K562 (cell line): ENCODE measurements around the gene ALDOC. TPM values are rescaled to one million over a fixed set of nuclear protein-coding genes. Genes with fewer than 3 reads are reported as not detected.

Experiments
- ATAC-seq: fragments of 200-7000 bp; cut with Tn5 transposase; 3 replicates; pipeline ENCODE4 v1.9.1; 2020; ENCODE audit warnings: moderate library complexity
- BruUV-seq: library from RNA; stranded (reverse); fragments of 400-500 nt; replicated peaks from 2 replicates; lab custom pipeline; 2021; lab: Mats Ljungman, UMichigan
- CTCF ChIA-PET: fragments of 300-600 bp; formaldehyde crosslinking; extraction: SDS; loops from one replicate; lab custom pipeline; 2021; ENCODE audit warnings: low intra/inter-chr PET ratio; lab: Yijun Ruan, JAX
- POLR2A ChIA-PET: fragments of 300-600, 350-650 bp; sonication (Branson Sonifier 250); formaldehyde crosslinking; extraction: SDS; loops from one replicate; lab custom pipeline; 2021; ENCODE audit warnings: antibody characterized with exemption, inconsistent platforms; lab: Yijun Ruan, JAX
- DNase-seq, 4 experiments: peaks; one replicate each; pipeline versions ENCODE4 v3.0.0 to v3.0.0-alpha.2; 2011 to 2018; ENCODE audit warnings: low spot score in 3 of 4, mixed read lengths in 3 of 4; ENCODE audit errors: extremely low read depth in 1 of 4
- FAIRE-seq: peaks from 2 replicates; lab custom pipeline; 2011; peaks lifted over from hg19 to GRCh38; lab: Jason Lieb, UNC
- H2AFZ ChIP-seq: 2 replicates; pipeline ENCODE4 v1.6.0; 2011; ENCODE audit warnings: low read depth, low read length, control low read depth, inconsistent platforms
- H3K27ac ChIP-seq: fragments of 200-600 bp; 3 replicates; pipeline ENCODE4 v1.8.0; 2011; ENCODE audit warnings: low read depth, mild to moderate bottlenecking, control low read depth, inconsistent platforms, low read length, moderate library complexity, mixed read lengths; ENCODE audit errors: extremely low read depth
- H3K27me3 ChIP-seq, 2 experiments: fragments of 300-600 bp in 1 of 2; 2 replicates in 1 of 2; 3 replicates in 1 of 2; pipeline versions ENCODE4 v1.6.0 to v1.8.0; 2011; ENCODE audit warnings: inconsistent platforms in 2 of 2, low read length in 2 of 2, mild to moderate bottlenecking in 1 of 2, mixed read lengths in 1 of 2, moderate library complexity in 1 of 2; ENCODE audit not compliant: control insufficient read depth in 2 of 2, insufficient read depth in 2 of 2
- H3K36me3 ChIP-seq: fragments of 300-600 bp; 3 replicates; pipeline ENCODE4 v1.8.0; 2011; ENCODE audit warnings: mild to moderate bottlenecking, low read length, inconsistent platforms; ENCODE audit not compliant: control insufficient read depth, insufficient read depth
- H3K4me1 ChIP-seq, 2 experiments: fragments of 200-600 bp in 1 of 2; replicated peaks in 1 of 2; 2 replicates in 1 of 2; 3 replicates in 1 of 2; pipeline versions ENCODE4 v1.5.1 to v1.8.0; 2011; ENCODE audit warnings: inconsistent platforms in 2 of 2, low read length in 2 of 2, mild to moderate bottlenecking in 1 of 2, mixed read lengths in 1 of 2, moderate library complexity in 1 of 2; ENCODE audit not compliant: control insufficient read depth in 2 of 2, insufficient read depth in 2 of 2
- H3K4me2 ChIP-seq: 2 replicates; pipeline ENCODE4 v1.6.1; 2011; ENCODE audit warnings: low read length, control low read depth, inconsistent platforms, mixed read lengths; ENCODE audit not compliant: insufficient read depth
- H3K4me3 ChIP-seq: fragments of 200-600 bp; sonication (generic), shearing (Covaris generic); 2 replicates; pipeline ENCODE4 v1.5.1; 2016; ENCODE audit warnings: control low read depth, inconsistent platforms
- H3K79me2 ChIP-seq: fragments of 200-600 bp; 3 replicates; pipeline ENCODE4 v1.8.0; 2011; ENCODE audit warnings: low read length, inconsistent platforms; ENCODE audit not compliant: control insufficient read depth, insufficient read depth
- H3K9ac ChIP-seq, 2 experiments: 2 replicates each; pipeline versions ENCODE4 v1.6.0 to v1.6.1; 2011; ENCODE audit warnings: low read depth in 2 of 2, low read length in 2 of 2, control low read depth in 1 of 2, inconsistent platforms in 1 of 2, mild to moderate bottlenecking in 1 of 2, mixed read lengths in 1 of 2; ENCODE audit not compliant: insufficient read depth in 1 of 2
- H3K9me1 ChIP-seq: one replicate; pipeline ENCODE4 v1.6.0; 2011; ENCODE audit warnings: inconsistent platforms, mild to moderate bottlenecking, low read length, moderate library complexity; ENCODE audit not compliant: control insufficient read depth, insufficient read depth
- H3K9me3 ChIP-seq: replicated peaks from 2 replicates; pipeline ENCODE4 v1.5.1; 2011; ENCODE audit warnings: low read depth, low read length, inconsistent platforms; ENCODE audit not compliant: control insufficient read depth, insufficient read depth
- H4K20me1 ChIP-seq: replicated peaks from 2 replicates; pipeline ENCODE4 v1.6.1; 2011; ENCODE audit warnings: low read length, inconsistent platforms, mixed read lengths; ENCODE audit not compliant: control insufficient read depth, insufficient read depth
- ARHGAP35 ChIP-seq: fragments of 450-650 bp; IDR thresholded peaks from 2 replicates; pipeline ENCODE4 v1.6.1; 2018; ENCODE audit not compliant: partially characterized antibody
- CTCF ChIP-seq, 3 experiments: IDR thresholded peaks in 2 of 3; conservative IDR thresholded peaks in 1 of 3; 2 replicates each; pipeline ENCODE4 v1.5.1; 2011 to 2012; ENCODE audit warnings: low read length in 3 of 3, mild to moderate bottlenecking in 3 of 3, control low read depth in 2 of 3, improper control_type of control experiment in 1 of 3, inconsistent platforms in 1 of 3, low read depth in 1 of 3, mixed read lengths in 1 of 3, moderate library complexity in 1 of 3; ENCODE audit not compliant: insufficient read depth in 2 of 3
- GTF3C2 ChIP-seq: IDR thresholded peaks from 3 replicates; pipeline ENCODE4 v1.6.1; 2011; ENCODE audit warnings: borderline replicate concordance, mild to moderate bottlenecking, moderate library complexity; ENCODE audit not compliant: insufficient read length; ENCODE audit errors: extremely low read depth
- HMBOX1 ChIP-seq: sonication (generic); IDR thresholded peaks from 2 replicates; pipeline ENCODE4 v1.6.1; 2016
- PATZ1 ChIP-seq: fragments of 250-450 bp; sonication (Bioruptor Pico); IDR thresholded peaks from 2 replicates; pipeline ENCODE4 v1.5.0; 2020; ENCODE audit warnings: mild to moderate bottlenecking, borderline replicate concordance
- PCBP1 ChIP-seq: fragments of 200-400 bp; formaldehyde crosslinking; IDR thresholded peaks from 2 replicates; pipeline ENCODE4 v1.6.1; 2018; ENCODE audit warnings: mild to moderate bottlenecking, low read depth, low read length; ENCODE audit not compliant: poor library complexity, severe bottlenecking
- PTRF ChIP-seq: fragments of 450-650 bp; IDR thresholded peaks from 2 replicates; pipeline ENCODE4 v1.6.1; 2016; ENCODE audit warnings: mild to moderate bottlenecking, missing genetic modification characterization, missing compliant biosample characterization
- SMC3 ChIP-seq: conservative IDR thresholded peaks from 2 replicates; pipeline ENCODE4 v1.6.1; 2011; ENCODE audit warnings: low read depth, low read length, improper control_type of control experiment; ENCODE audit not compliant: insufficient read depth
- SRSF9 ChIP-seq: fragments of 200-400 bp; formaldehyde crosslinking; IDR thresholded peaks from 2 replicates; pipeline ENCODE4 v1.6.1; 2017; ENCODE audit warnings: low read depth, low read length, borderline replicate concordance
- ZBTB34 ChIP-seq: fragments of 250-450 bp; sonication (Bioruptor Pico); IDR thresholded peaks from 2 replicates; pipeline ENCODE4 v1.8.0; 2021; ENCODE audit warnings: mild to moderate bottlenecking, moderate library complexity
- WGBS: fragments of 100-300 bp; shearing (Covaris generic); methylation state at CpG from one replicate; pipeline ENCODE4 v1.1.6; 2016; ENCODE audit warnings: low coverage, mixed read lengths; ENCODE audit not compliant: insufficient coverage; ENCODE audit errors: missing lambda C conversion rate; 5-methylcytosine and 5-hydroxymethylcytosine counted together
- in situ Hi-C: fragments of 300-500 bp; cut with MboI; formaldehyde crosslinking; loops from 4 replicates; pipeline ENCODE4 v1.15.0; 2018; ENCODE audit warnings: inconsistent platforms, mixed read lengths
- intact Hi-C: fragments of 100-400 bp; cut with micrococcal nuclease; formaldehyde crosslinking; loops from 2 replicates; pipeline ENCODE4 v1.14.2; 2022
- polyA plus RNA-seq, 8 experiments: library from polyadenylated mRNA; depleted of rRNA in 4 of 8; stranded (reverse) in 5 of 8; unstranded in 3 of 8; fragments of >200 nt; fragmentation: Nextera tagmentation in 2 of 8; fragmentation: Illumina TruSeq in 1 of 8; extraction: Ambion mirVana in 2 of 8; extraction: Trizol in 1 of 8; gene quantifications; 2 replicates each; pipeline versions ENCODE4 v1.2.1 to v1.2.3, GENCODE V29; 2011 to 2014; ENCODE audit warnings: inconsistent platforms in 1 of 8, missing spikeins in 1 of 8
- total RNA-seq, 7 experiments: library from RNA; depleted of rRNA in 6 of 7; stranded (reverse); fragments of >200 nt in 6 of 7; fragmentation: Illumina TruSeq in 2 of 7; extraction: Trizol in 2 of 7; gene quantifications; 2 replicates each; pipeline versions ENCODE4 v1.2.1 to v1.2.3, GENCODE V29; 2011 to 2021; ENCODE audit warnings: low replicate concordance in 1 of 7

ALDOC gene
- total and polyA plus RNA-seq, 9 of the 15 experiments (the other 6 are each of a cell fraction or from before 2014, with no cell fraction given), result 43.2 to 263 (median 99.2) TPM

- H3K9ac ChIP-seq, result no peak overlapping the region
- ATAC-seq (no peak), FAIRE-seq (no peak), DNase-seq (no peak)
- H3K9me1 ChIP-seq, result no peaks in the 10 kb centered on the region
- in situ Hi-C loops, result no loop called here
- intact Hi-C loops, result loop anchor here (1.0 kb wide), 1 partner anchor 46 kb away; no protein-coding TSS in a partner anchor
- ChIA-PET POLR2A (no interaction called here), CTCF (interaction anchor here (1.8 to 5.1 kb wide), 2 partner anchors 45 to 780 kb away, joined by 7 to 69 read pairs; no protein-coding TSS in a partner anchor)
- H4K20me1 ChIP-seq, result peaks cover 10% of the 10 kb centered on the region; the same call in 1 of the 2 replicates
- no peak overlapping the region for H2AFZ ChIP-seq
- H3K4me3 ChIP-seq, result no peak overlapping the region
- H3K79me2 ChIP-seq, result no peaks in the 10 kb centered on the region
- peaks cover 4 to 29% of the 10 kb centered on the region in 2 experiments; a peak in 4 of 5 replicates for H3K27me3 ChIP-seq
- no TSS peak for BruUV-seq
- no peaks in the 10 kb centered on the region for H3K36me3 ChIP-seq
- H3K9me3 ChIP-seq, result no peaks in the 10 kb centered on the region
- H3K4me2 ChIP-seq, result no peak overlapping the region
- H3K27ac ChIP-seq, result no peak overlapping the region
- WGBS, result 16% methylated on average over 4 of the region's 4 CpGs
- TF ChIP-seq SRSF9 (no peak), CTCF (IDR thresholded peaks at IDR 0.05 in 2 of 3, conservative IDR thresholded peaks at IDR 0.05 in 1 of 3; ENCODE audit: insufficient read depth in 2 of 3, low read depth in 1 of 3, low read length in 3 of 3) (no peak), ARHGAP35 (no peak), PTRF (tag) (no peak), PATZ1 (CRISPR knock-in tag) (no peak), SMC3 (no peak), HMBOX1 (no peak), PCBP1 (no peak), ZBTB34 (CRISPR knock-in tag) (no peak), GTF3C2 (no peak)
- H3K4me1 ChIP-seq, result peaks cover 0 to 3% of the 10 kb centered on the region in 2 experiments; a peak in 2 of 5 replicates
Observed at GRCh38 chr17:28540231-28540630, 36.5 kb downstream of the ALDOC start.
